Stimulated activated CD8-positive, alpha-beta memory T cell treated with anti-CD3 and anti-CD28 coated beads, Interleukin-7, amount 100 ng/mL, for 24 hours (primary cell): ENCODE results near the gene THEMIS.

Experiments
- DNase-seq: peaks from one replicate; pipeline ENCODE4 v3.0.0-alpha.2; 2020; ENCODE audit warnings: low read depth

THEMIS gene

DNA sequence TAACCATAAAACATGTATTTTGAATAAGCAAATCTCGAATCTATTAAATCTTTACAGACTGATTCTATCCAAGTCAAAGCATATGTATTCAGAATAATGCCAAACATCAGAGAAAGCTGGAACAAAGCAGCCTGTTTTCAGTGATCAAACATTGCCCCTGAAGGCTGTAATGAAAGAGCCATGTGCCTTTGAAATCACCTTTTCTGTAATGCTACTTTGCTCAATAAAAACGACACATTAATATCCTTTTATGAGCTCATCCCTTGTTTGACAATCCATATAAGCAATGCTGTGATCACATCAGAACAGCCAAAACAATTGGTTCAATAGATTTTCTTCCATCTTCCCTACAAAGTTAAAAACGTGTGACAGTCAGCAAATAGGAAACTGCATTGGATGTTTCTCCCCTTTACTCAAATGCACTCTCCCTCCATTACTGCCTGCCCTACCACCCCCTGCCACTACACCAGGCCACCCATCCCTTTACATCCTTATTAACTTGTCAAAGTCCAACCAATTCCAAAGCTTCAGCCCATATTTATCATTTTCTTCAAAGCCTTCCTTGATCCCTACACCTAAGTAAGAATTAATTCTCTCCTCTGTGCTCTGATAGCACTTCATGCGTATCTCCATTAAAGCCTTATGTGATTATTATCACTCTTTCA is 42.0 kb downstream of the THEMIS start:
- DNase-seq: no peak

GRCh38 chr6:127857051-127857637 is 43.7 kb downstream of the THEMIS start:
- no peak for DNase-seq

DNA sequence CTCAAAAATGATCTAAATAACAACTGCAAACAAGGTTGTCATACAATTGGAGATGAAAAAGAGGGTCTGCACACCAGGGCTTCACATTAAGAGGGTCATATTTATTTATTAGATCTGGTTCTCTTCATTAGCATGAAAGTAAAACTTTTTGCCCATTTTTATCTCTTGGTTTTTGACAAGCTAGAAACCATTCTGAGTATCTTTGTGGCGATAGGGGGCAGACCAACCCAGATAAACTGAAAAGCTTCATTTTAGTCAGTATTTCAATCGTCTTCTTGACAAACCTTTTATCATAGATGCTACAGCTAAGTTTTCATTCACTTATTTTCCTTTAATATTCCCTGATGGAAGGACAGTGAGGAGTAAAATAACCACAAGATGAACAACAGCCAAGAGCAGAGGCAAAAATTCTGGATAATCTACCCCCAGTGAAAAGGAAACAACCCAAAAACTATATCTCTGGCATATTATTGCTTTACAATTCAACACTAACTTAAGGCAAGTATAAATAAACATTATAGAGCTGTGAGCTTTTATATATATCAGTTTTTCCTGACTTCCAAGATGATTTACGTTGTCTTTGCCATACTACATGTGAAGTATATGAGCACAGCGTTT is 45.2 kb downstream of the THEMIS start:
- DNase-seq: peak; percentile 18

- DNase-seq: no peak
These were observed 46.8 kb downstream of the THEMIS start for GRCh38 chr6:127854009-127854408.

DNA sequence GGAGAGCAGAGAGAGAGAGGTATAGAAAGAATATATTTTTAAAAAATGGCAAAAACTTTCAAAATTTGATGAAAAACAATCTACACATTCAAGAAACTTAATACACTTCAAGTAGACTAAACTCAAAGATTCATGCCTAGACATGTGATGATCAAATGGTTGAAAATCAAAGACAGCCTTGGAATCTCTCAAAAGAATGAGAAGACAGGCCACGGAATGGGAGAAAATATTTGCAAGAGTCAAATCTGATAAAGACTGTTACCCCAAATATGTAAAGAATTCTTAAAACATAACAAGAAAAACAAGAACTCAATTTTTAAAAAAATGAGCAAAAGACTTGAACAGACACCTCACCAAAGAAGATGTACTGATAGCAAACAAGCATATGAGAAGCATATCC is 49.7 kb downstream of the THEMIS start:
- no peak for DNase-seq

- DNase-seq: no peak
These were observed 55.6 kb downstream of the THEMIS start for GRCh38 chr6:127845242-127845641.

GRCh38 chr6:127844529-127844928 is 56.3 kb downstream of the THEMIS start:
- DNase-seq: no peak

- no peak for DNase-seq
These were observed 57.3 kb downstream of the THEMIS start for GRCh38 chr6:127843582-127843981.

- DNase-seq: no peak
These were observed 58.3 kb downstream of the THEMIS start for GRCh38 chr6:127842562-127842961.

DNA sequence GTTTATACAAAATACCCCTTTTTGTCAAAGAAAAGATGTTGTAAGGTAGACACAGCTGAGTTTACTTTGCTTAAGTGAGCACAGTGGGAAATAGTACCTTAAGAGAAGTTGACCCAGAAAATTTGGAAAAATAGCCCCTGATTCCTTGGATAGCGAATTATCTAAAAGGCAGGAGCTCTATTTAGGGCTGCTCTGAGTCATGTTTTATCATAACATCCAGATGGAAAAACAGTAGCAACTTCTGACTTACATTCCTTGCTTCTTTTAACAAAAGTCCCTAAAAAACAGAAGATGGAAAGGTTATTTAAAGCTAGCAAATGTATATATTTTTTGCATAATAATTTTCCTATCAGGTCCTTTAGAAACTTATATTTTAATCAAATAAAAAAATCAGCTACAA is 59.0 kb downstream of the THEMIS start:
- DNase-seq: no peak

DNA sequence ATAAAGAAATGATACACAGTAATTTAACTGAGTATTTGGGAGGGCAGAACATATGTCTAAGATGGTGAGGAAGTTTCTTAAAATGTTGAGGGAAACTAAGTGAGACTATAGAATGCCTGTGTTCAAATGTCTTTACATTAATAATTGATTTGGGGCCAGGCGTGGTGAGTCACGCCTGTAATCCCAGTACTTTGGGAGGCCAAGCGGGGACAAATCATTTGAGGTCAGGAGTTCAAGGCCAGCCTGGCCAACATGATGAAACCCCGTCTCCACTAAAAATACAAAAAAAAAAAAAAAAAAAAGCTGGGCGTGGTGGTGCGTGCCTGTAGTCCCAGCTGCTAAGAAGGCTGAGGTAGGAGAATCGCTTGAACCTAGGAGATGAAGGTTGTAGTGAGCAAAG is 66.7 kb downstream of the THEMIS start:
- no peak for DNase-seq

DNA sequence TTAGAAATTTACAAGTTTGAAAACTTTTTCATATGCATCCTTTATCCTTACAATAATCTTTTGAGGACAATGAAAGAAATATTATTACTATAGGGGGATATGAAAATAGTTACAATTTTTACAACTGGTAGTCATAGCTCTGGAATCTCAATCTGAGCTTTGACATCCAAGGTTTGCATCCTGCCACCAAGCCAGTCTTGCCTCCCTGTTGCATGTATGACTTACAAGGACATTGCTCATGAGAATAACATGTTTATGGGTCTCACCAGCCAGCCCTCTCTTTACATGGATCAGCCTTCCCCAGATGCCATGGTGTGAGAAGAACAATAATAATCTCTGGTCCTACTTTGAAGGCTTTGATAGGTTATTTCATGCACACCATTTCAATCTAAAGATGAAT is 67.5 kb downstream of the THEMIS start:
- no peak for DNase-seq

DNA sequence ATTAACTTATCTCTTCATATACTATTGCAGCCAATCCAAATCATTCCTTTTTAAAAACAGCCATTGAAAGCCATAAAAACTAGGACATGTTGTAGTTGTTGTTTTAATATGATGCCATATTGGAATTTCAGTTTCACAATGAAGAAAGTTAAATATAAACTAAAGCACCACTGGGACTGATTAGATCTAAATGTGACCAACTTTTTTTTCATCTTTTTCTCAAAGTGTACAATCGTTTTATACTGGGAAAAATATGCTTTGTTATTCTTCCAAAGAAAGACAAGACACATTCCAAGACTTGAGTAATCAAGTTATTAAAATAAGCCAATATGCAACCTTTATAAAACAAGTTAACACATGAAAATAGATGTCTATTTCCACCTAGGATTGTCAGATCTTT is 68.5 kb downstream of the THEMIS start:
- DNase-seq: no peak

GRCh38 chr6:127824061-127824460 is 76.8 kb downstream of the THEMIS start:
- no peak for DNase-seq

DNA sequence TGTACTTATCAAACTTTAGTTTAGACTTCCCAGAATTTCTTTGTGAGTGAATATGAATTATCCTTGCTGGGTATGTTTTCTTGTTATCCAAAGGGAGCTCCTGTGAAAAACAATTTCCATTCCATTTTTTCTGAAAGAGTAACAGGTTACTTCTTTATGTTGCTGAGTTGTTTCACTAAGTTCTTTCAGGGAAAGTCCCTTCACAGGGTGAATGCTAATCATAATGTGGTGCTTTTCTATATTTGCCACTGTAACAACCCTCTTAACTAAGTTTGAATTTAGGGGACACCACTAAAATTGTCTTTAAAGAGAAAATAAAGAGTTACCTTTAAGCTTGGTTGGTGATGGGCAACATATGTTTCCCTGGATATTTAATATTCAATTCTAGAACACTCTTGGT is 79.4 kb downstream of the THEMIS start:
- DNase-seq: no peak

GRCh38 chr6:127818149-127818548 is 82.7 kb downstream of the THEMIS start:
- DNase-seq: no peak

GRCh38 chr6:127816643-127817042 is 84.2 kb downstream of the THEMIS start:
- DNase-seq: no peak

GRCh38 chr6:127813699-127814027 is 87.2 kb downstream of the THEMIS start:
- DNase-seq: no peak

- no peak for DNase-seq
These were observed 87.7 kb downstream of the THEMIS start for GRCh38 chr6:127812985-127813698.

DNA sequence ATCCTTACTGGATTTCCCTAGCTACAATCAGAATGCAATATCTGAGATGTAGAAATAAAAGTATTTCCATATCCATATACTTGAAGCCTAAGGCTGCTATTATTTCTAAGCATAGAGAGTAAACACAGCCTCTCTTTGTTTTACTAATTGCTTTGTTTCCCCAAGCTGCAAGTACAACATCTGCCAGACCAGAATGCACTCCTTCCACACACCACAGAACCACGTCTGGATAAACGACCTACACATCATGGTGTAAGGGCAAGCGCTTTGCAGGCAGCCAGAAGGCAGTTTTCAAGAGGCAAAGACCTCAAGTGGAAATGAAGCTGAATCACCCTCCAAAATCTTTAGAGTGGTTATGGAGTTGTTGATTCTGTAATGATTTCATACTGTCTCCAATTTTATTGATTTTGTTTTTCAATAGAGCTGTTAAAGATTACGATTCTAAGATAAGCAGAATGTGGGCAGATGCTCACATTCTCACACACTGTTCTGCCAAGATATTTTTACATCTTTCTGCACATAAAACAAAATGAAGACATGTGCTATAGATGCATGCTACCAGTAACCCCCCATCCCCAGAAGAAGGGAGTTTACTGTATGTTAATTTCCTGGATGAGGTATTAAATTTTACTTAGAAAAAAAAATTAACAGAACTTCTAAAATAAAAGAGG is 88.8 kb downstream of the THEMIS start:
- no peak for DNase-seq

GRCh38 chr6:127807806-127808517 is 92.9 kb downstream of the THEMIS start:
- DNase-seq: no peak

GRCh38 chr6:127796713-127797112 is 104.1 kb downstream of the THEMIS start:
- no peak for DNase-seq
